Activated CD4-positive, alpha-beta T cell treated with anti-CD3 and anti-CD28 coated beads for 36 hours (primary cell): ENCODE results near the gene CCDC70. TPM values are rescaled to one million over a fixed set of nuclear protein-coding genes. Genes with fewer than 3 reads are reported as not detected.
"Not testable (repeated sequence)": the region's sequence is repeated elsewhere in the genome, so short reads cannot be mapped to it uniquely, and the experiment has no call there.

Source experiments
- ATAC-seq: fragments of 200-7000 bp; cut with Tn5 transposase; one replicate; pipeline ENCODE4 v1.10.0; 2021; ENCODE audit warnings: mild to moderate bottlenecking, moderate library complexity
- CTCF ChIA-PET: fragments of 350-600 bp; sonication (Branson Sonifier 250); formaldehyde crosslinking; loops from one replicate; lab custom pipeline; 2021; ENCODE audit warnings: antibody characterized with exemption; lab: Charles Lee
- POLR2A ChIA-PET: fragments of 350-600 bp; sonication (Branson Sonifier 250); formaldehyde crosslinking; loops from one replicate; lab custom pipeline; 2021; ENCODE audit warnings: antibody characterized with exemption, inconsistent platforms; lab: Charles Lee
- DNase-seq: peaks from one replicate; pipeline ENCODE4 v3.0.0-alpha.2; 2020
- H3K27ac Mint-ChIP-seq: one replicate; pipeline ENCODE4 v1.8.0; 2021; ENCODE audit warnings: mixed read lengths
- H3K27me3 Mint-ChIP-seq: one replicate; pipeline ENCODE4 v1.8.0; 2021; ENCODE audit warnings: mixed read lengths
- H3K36me3 Mint-ChIP-seq: one replicate; pipeline ENCODE4 v1.8.0; 2021; ENCODE audit warnings: low read depth, mixed read lengths
- H3K4me1 Mint-ChIP-seq: one replicate; pipeline ENCODE4 v1.8.0; 2021; ENCODE audit warnings: mixed read lengths
- H3K4me3 Mint-ChIP-seq: one replicate; pipeline ENCODE4 v1.8.0; 2021; ENCODE audit warnings: mild to moderate bottlenecking, moderate library complexity, mixed read lengths
- H3K9me3 Mint-ChIP-seq: one replicate; pipeline ENCODE4 v1.8.0; 2021; ENCODE audit warnings: low read depth, mixed read lengths
- intact Hi-C, 2 experiments: fragments of 100-400 bp; cut with DNase I in 1 of 2; cut with micrococcal nuclease in 1 of 2; formaldehyde crosslinking; loops; one replicate each; pipeline versions ENCODE4 v1.14.2 to v1.15.1; 2022 to 2024; cut with DNase I, micrococcal nuclease
- total RNA-seq, 2 experiments: library from RNA; stranded (reverse); gene quantifications; one replicate each; pipeline ENCODE4 v1.2.3, GENCODE V29; 2021

Gene CCDC70
- total RNA-seq, 2 experiments from 2014 or later, result not detected

DNA sequence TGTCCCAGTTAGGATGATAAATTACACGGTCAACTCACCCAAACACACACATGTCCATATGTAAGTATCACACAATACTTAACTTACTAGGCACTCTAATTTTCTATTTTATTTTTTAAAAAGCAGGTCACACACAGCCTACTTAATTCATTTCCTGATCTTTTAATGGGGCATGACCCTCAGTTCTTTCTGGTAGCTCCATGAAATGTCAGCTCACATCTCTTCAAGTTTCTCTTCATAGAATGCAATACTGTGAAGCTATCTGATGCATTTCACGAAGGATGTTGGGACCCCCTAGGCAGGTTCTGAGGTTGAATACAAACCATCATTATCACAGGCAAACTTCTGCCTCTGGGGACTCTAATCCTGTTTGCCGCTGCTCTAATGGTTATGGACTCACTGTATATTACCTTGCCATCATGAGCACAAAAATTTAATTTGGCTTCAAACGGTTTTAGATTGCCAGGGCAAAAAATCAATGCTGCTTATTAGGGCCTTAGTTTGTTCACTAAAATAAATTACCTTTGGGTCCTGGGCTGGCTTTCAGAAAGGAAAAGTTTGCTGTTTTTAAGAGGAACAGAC is 41.7 kb upstream of the CCDC70 start:
- Mint-ChIP-seq H3K27me3 (no peaks in the 10 kb centered on the region), H3K4me3 (peak overlapping the region; percentile 42), H3K27ac (peak overlapping the region; percentile 85), H3K36me3 (no peaks in the 10 kb centered on the region), H3K4me1 (peaks cover 92% of the 10 kb centered on the region), H3K9me3 (no peaks in the 10 kb centered on the region)
- ATAC-seq, result no peak
- no peak for DNase-seq
- intact Hi-C loops, result loop anchor here (1.0 to 10.0 kb wide), 2 partner anchors 236 to 635 kb away; partner anchors contain the start of genes CKAP2 (in 1 of the 2), VPS36 (in 1 of the 2) and WDFY2 (in 1 of the 2)
- ChIA-PET CTCF (interaction anchor here (0.7 to 12.6 kb wide), 6 partner anchors 10 to 573 kb away, joined by 3 to 154 read pairs (median 4); partner anchors contain the start of gene CCDC70), POLR2A (no interaction called here)

DNA sequence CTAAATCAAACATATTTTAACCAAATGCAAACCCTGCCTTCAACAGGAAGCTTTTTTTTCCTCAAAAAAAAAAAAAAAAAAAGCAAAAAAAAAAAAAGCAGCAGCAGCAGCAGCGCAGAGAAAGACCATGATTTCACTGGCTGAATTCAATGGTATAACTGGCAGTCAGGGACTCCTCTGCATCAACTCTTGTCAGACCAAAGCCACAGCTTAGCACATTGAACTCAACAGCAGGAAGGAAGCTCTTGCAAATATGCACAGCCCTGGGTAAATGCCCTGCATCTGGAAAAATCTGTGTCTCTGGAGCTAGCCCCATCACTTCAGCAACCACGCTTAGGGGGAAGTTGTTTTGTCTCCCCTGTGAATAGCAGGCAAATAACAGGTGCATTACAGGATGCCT is 40.2 kb upstream of the CCDC70 start:
- no peak for DNase-seq
- peaks cover 94% of the 10 kb centered on the region for H3K4me1 Mint-ChIP-seq

DNA sequence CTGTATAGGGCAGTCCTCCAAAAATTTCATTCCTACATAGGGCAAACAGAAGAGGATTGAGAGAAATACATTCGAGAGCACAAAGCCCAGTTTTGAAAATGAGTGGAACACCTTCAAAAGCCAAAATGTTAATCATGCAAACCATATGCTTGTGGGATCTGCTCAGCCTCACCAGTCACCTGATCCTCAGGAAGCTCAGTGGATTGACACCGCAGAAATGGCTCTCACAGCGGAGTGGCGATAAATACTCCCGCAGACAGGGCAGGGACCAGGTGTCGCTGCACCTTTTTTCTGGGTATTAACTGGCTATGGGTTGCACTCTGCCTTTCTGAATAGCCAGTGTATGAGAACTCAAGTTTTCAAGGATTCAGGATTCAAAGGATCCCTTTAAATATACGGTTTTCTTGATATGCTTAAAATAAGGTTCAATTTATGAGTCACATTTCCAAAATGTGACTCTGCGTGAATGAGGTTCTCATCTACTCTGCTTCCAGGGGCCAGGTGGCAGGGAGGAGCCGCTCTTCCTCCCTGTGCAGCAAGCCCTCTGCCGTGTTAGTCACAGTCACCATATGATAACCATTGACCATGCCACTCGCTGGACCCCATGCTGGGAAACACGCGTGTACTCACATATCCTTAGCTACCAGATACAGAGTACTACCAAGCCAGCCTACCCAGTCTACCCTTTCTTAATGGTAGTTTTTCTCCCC is 39.5 kb upstream of the CCDC70 start:
- Mint-ChIP-seq H3K4me1 (peaks cover 94% of the 10 kb centered on the region), H3K9me3 (no peaks in the 10 kb centered on the region), H3K27me3 (no peaks in the 10 kb centered on the region), H3K4me3 (peak overlapping the region; percentile 69), H3K27ac (peak overlapping the region; percentile 92), H3K36me3 (no peaks in the 10 kb centered on the region)
- intact Hi-C loops, result loop anchor here in 1 of 2 experiments (10.0 kb wide), 1 partner anchor 633 kb away; the partner anchor contains the start of genes CKAP2 and VPS36
- DNase-seq (peak; percentile 61), ATAC-seq (peak; percentile 35)
- CTCF ChIA-PET, result interaction anchor here (0.6 to 12.6 kb wide), 8 partner anchors 10 to 204 kb away, joined by 3 to 154 read pairs (median 4); no protein-coding TSS in a partner anchor
- POLR2A ChIA-PET, result interaction anchor here (0.6 to 1.5 kb wide), 4 partner anchors 10 to 625 kb away, joined by 3 to 7 read pairs (median 4); partner anchors contain the start of gene INTS6

More for the DNA sequence above, 40.2 kb upstream of the CCDC70 start:
- ATAC-seq, result no peak
- H3K36me3 Mint-ChIP-seq, result no peaks in the 10 kb centered on the region
- peak overlapping the region; percentile 92 for H3K27ac Mint-ChIP-seq
- H3K27me3 Mint-ChIP-seq, result no peaks in the 10 kb centered on the region
- peak overlapping the region; percentile 69 for H3K4me3 Mint-ChIP-seq
- POLR2A ChIA-PET, result interaction anchor here (0.6 to 1.5 kb wide), 3 partner anchors 17 to 626 kb away, joined by 3 to 7 read pairs (median 4); partner anchors contain the start of gene INTS6
- CTCF ChIA-PET, result interaction anchor here (0.6 to 12.6 kb wide), 9 partner anchors 11 to 324 kb away, joined by 3 to 154 read pairs (median 4); partner anchors contain the start of gene TMEM272
- intact Hi-C loops, result loop anchor here in 1 of 2 experiments (10.0 kb wide), 1 partner anchor 633 kb away; the partner anchor contains the start of genes CKAP2 and VPS36
- H3K9me3 Mint-ChIP-seq, result no peaks in the 10 kb centered on the region

DNA sequence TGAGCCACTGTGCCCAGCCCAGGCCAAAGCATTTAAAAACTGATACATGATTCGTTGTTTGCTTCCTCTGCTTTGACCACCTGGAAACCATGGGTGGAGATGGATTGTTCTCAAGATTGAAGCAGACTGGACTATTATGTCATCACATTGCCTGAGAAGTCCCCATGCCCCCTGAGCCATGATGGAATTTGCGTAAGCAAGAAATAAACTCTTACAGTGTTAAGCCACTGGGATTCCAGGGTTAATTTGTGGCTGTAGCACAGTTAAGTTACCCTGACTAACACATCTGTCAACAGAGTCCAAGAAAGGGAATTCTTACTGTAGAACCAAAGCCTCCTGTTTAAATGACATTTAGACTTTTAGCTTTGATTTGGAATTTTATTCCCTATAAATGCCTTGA is 38.4 kb upstream of the CCDC70 start:
- DNase-seq (no peak), ATAC-seq (no peak)
- CTCF ChIA-PET, result interaction anchor here (0.6 to 12.6 kb wide), 7 partner anchors 9 to 573 kb away, joined by 3 to 154 read pairs (median 4); no protein-coding TSS in a partner anchor
- intact Hi-C loops, result loop anchor here in 1 of 2 experiments (10.0 kb wide), 1 partner anchor 631 kb away; the partner anchor contains the start of genes CKAP2 and VPS36
- POLR2A ChIA-PET, result no interaction called here
- H3K4me3 Mint-ChIP-seq, result peak overlapping the region; percentile 69
- peak overlapping the region; percentile 92 for H3K27ac Mint-ChIP-seq
- no peaks in the 10 kb centered on the region for H3K27me3 Mint-ChIP-seq
- H3K9me3 Mint-ChIP-seq, result no peaks in the 10 kb centered on the region
- H3K4me1 Mint-ChIP-seq, result peaks cover 93% of the 10 kb centered on the region
- no peaks in the 10 kb centered on the region for H3K36me3 Mint-ChIP-seq

DNA sequence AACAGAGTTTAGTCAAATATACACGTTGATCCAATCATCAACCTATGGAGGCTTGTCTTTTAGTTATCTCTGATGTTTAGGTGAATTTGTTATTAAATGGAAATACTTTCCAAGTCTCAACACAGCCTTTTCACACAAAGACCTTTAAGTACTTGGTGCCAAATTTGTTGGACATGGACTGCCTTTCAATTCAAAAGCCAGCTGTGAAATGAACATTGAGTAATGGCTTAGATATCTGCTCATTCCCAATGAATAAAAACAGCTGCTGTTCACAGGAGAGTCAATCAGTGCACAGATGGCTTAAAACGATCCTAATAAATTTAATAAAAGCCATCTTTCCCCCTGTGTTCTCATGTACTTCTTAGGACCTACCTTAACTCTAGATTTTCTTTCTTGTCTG is 37.9 kb upstream of the CCDC70 start:
- peak overlapping the region; percentile 92 for H3K27ac Mint-ChIP-seq
- ChIA-PET CTCF (interaction anchor here (0.6 to 12.6 kb wide), 5 partner anchors 13 to 100 kb away, joined by 3 to 154 read pairs (median 4); no protein-coding TSS in a partner anchor), POLR2A (no interaction called here)
- H3K4me1 Mint-ChIP-seq, result peaks cover 93% of the 10 kb centered on the region
- H3K27me3 Mint-ChIP-seq, result no peaks in the 10 kb centered on the region
- peak overlapping the region; percentile 69 for H3K4me3 Mint-ChIP-seq
- H3K9me3 Mint-ChIP-seq, result no peaks in the 10 kb centered on the region
- H3K36me3 Mint-ChIP-seq, result no peaks in the 10 kb centered on the region
- DNase-seq (no peak), ATAC-seq (no peak)
- intact Hi-C loops, result loop anchor here (1.0 to 10.0 kb wide), 3 partner anchors 59 to 631 kb away; partner anchors contain the start of genes CKAP2 (in 1 of the 2) and VPS36 (in 1 of the 2)

DNA sequence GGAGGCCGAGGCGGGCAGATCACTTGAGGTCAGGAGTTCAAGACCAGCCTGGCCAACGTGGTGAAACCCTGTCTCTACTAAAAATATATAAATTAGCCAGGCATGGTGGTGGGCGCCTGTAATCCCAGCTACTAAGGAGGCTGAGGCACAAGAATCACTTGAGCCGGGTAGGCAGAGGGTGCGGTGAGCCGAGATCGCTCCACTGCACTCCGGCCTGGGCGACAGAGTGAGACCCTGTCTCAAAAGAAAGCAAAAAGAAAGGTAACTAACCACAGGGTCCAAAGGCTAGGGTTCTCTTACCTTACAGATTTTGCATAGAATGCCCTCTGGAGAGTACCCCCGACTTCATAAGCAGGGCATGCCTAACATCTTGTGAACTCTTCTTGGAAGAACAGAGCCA is 37.1 kb upstream of the CCDC70 start:
- DNase-seq, POLR2A ChIA-PET, H3K27me3 Mint-ChIP-seq, H3K36me3 Mint-ChIP-seq, H3K9me3 Mint-ChIP-seq: not testable (repeated sequence)
- CTCF ChIA-PET, result interaction anchor here (0.6 to 12.6 kb wide), 5 partner anchors 14 to 702 kb away, joined by 3 to 154 read pairs (median 4); no protein-coding TSS in a partner anchor
- intact Hi-C loops, result loop anchor here (1.0 to 10.0 kb wide), 6 partner anchors 20 to 630 kb away; partner anchors contain the start of genes ALG11 (in 1 of the 2), ATP7B (in 1 of the 2), CKAP2 (in 1 of the 2) and DHRS12 (in 1 of the 2)
- peaks cover 92% of the 10 kb centered on the region for H3K4me1 Mint-ChIP-seq
- H3K4me3 Mint-ChIP-seq, result peak overlapping the region; percentile 69
- H3K27ac Mint-ChIP-seq, result peak overlapping the region; percentile 92
- ATAC-seq, result peak; percentile 1

DNA sequence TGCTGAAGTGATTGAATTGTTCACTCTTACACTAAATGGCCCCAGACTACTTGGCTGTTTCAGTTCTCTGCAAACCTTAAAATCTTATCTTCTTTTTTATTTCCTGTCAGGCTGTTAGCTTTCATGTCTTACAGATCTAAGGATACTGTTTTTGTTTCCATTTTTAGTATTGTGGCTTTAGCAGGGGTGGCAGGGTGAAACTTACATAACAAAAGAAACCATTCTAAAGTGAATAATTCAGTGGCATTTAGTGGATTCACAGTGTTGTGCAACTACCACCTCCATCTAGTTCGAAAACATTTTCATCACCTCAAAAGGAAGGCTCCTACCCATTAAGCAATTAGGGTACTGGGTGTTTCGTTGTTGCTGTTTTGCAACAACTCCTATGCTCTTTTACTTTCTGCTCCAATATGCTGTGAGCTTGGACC is 36.6 kb upstream of the CCDC70 start:
- peak overlapping the region; percentile 69 for H3K4me3 Mint-ChIP-seq
- no peaks in the 10 kb centered on the region for H3K27me3 Mint-ChIP-seq
- no peak for DNase-seq
- no peaks in the 10 kb centered on the region for H3K9me3 Mint-ChIP-seq
- H3K27ac Mint-ChIP-seq, result peak overlapping the region; percentile 92
- CTCF ChIA-PET, result interaction anchor here (0.7 to 12.6 kb wide), 6 partner anchors 15 to 702 kb away, joined by 4 to 154 read pairs (median 6); no protein-coding TSS in a partner anchor
- intact Hi-C loops, result loop anchor here (1.0 to 10.0 kb wide), 5 partner anchors 21 to 630 kb away; partner anchors contain the start of genes ALG11 (in 1 of the 2), ATP7B (in 1 of the 2), CKAP2 (in 1 of the 2) and DHRS12 (in 1 of the 2)
- H3K36me3 Mint-ChIP-seq, result no peaks in the 10 kb centered on the region
- POLR2A ChIA-PET, result interaction anchor here (0.6 to 1.0 kb wide), 4 partner anchors 10 to 371 kb away, joined by 3 to 5 read pairs (median 4); no protein-coding TSS in a partner anchor
- peaks cover 91% of the 10 kb centered on the region for H3K4me1 Mint-ChIP-seq
- ATAC-seq, result peak; percentile 40

DNA sequence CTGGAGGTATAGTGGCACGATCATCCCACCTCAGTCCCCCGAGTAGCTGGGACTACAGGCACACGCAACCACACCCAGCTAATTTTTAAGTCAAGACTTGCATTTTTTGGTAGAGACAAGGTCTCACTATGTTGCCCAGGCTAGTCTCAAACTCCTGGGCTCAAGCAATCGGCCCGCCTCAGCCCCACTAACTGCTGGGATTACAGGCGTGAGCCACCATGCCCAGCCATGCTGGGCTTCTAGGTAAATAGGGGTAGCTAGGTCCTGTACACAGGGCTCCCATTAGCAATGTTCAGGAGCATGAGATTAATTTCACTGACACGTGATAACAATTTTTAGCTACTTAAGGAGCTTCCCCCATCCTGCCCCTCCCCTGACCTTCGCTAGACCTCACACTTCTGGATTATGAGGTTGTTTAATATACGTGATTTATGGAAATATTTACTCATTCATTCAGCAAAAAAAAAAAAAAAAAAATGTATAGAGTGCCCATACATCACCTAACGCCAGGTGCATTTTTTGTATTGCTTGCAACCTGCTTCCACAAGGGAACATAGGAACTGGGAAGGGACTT is 36.0 kb upstream of the CCDC70 start:
- intact Hi-C loops, result loop anchor here (1.0 to 10.0 kb wide), 5 partner anchors 21 to 629 kb away; partner anchors contain the start of genes ALG11 (in 1 of the 2), ATP7B (in 1 of the 2), CKAP2 (in 1 of the 2) and DHRS12 (in 1 of the 2)
- H3K27ac Mint-ChIP-seq, result peak overlapping the region; percentile 92
- no peaks in the 10 kb centered on the region for H3K36me3 Mint-ChIP-seq
- peaks cover 88% of the 10 kb centered on the region for H3K4me1 Mint-ChIP-seq
- ChIA-PET POLR2A (interaction anchor here (0.6 to 1.0 kb wide), 4 partner anchors 10 to 372 kb away, joined by 3 to 5 read pairs (median 4); no protein-coding TSS in a partner anchor), CTCF (interaction anchor here (0.7 to 12.6 kb wide), 6 partner anchors 15 to 391 kb away, joined by 3 to 154 read pairs (median 4); no protein-coding TSS in a partner anchor)
- H3K9me3 Mint-ChIP-seq, result no peaks in the 10 kb centered on the region
- H3K4me3 Mint-ChIP-seq, result peak overlapping the region; percentile 69
- no peaks in the 10 kb centered on the region for H3K27me3 Mint-ChIP-seq
- DNase-seq (peak; percentile 58), ATAC-seq (peak; percentile 16)

DNA sequence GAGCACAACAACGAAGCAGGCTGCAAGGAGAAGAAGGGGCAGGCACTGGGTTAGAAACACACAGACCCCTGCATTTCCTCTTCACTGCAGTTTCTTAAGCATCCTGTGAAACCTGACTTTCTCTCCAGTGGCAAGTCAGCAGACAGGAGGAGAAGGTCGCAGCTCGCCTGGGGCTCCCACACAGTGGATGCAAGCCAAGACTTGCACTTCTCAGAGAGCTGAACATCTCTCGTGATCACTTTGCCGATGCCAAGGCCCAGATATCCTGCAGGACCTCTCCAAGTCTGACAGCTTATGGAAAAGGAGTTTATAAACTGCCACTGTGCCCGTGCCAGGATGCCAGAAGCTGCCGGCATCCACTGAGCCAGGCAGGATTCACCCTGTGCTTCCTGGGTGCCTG is 35.2 kb upstream of the CCDC70 start:
- ATAC-seq, result no peak

More for the DNA sequence above, 35.2 kb upstream of the CCDC70 start:
- Mint-ChIP-seq H3K27ac (peak overlapping the region; percentile 81), H3K9me3 (no peaks in the 10 kb centered on the region), H3K4me1 (peaks cover 82% of the 10 kb centered on the region), H3K4me3 (peak overlapping the region; percentile 46), H3K27me3 (no peaks in the 10 kb centered on the region), H3K36me3 (no peaks in the 10 kb centered on the region)
- DNase-seq, result no peak
- ChIA-PET CTCF (interaction anchor here (0.6 to 12.6 kb wide), 4 partner anchors 16 to 372 kb away, joined by 3 to 154 read pairs (median 3); no protein-coding TSS in a partner anchor), POLR2A (interaction anchor here (0.5 to 0.6 kb wide), 2 partner anchors 118 to 388 kb away, joined by 3 read pairs; no protein-coding TSS in a partner anchor)
- intact Hi-C loops, result loop anchor here in 1 of 2 experiments (5.0 to 10.0 kb wide), 2 partner anchors 186 to 628 kb away; partner anchors contain the start of genes ALG11, ATP7B, CKAP2 and VPS36
